DND-41 (cell line): Measurements from ENCODE around the gene CRAMP1.

Source experiments
- ATAC-seq: fragments of 200-7000 bp; cut with Tn5 transposase; 3 replicates; pipeline ENCODE4 v1.9.1; 2021; ENCODE audit warnings: low read depth; ENCODE audit not compliant: insufficient read depth
- DNase-seq: peaks from one replicate; pipeline ENCODE4 v3.0.0-alpha.2; 2020
- H2AFZ ChIP-seq: 2 replicates; pipeline ENCODE4 v1.6.0; 2012; ENCODE audit warnings: low read depth, low read length
- H3K27ac ChIP-seq: 2 replicates; pipeline ENCODE4 v1.5.1; 2012; ENCODE audit warnings: low read length, inconsistent platforms
- H3K27me3 ChIP-seq: fragments of 200-600 bp; sonication (generic); 2 replicates; pipeline ENCODE4 v1.6.0; 2012; ENCODE audit warnings: low read length, mild to moderate bottlenecking, inconsistent platforms; ENCODE audit not compliant: insufficient read depth, poor library complexity
- H3K36me3 ChIP-seq: 2 replicates; pipeline ENCODE4 v1.5.1; 2012; ENCODE audit warnings: low read length, inconsistent platforms; ENCODE audit not compliant: insufficient read depth
- H3K4me1 ChIP-seq: 2 replicates; pipeline ENCODE4 v1.5.1; 2012; ENCODE audit warnings: mild to moderate bottlenecking, low read length; ENCODE audit not compliant: insufficient read depth
- H3K4me2 ChIP-seq: 2 replicates; pipeline ENCODE4 v1.6.0; 2012; ENCODE audit warnings: mild to moderate bottlenecking, moderate library complexity, low read length, inconsistent platforms; ENCODE audit not compliant: insufficient read depth
- H3K4me3 ChIP-seq, 2 experiments: fragments of 200-600 bp in 1 of 2; shearing (Covaris generic) in 1 of 2; 2 replicates each; pipeline ENCODE4 v1.5.1; 2012 to 2016; ENCODE audit warnings: inconsistent platforms in 2 of 2, low read length in 2 of 2, mild to moderate bottlenecking in 2 of 2, low read depth in 1 of 2, moderate library complexity in 1 of 2
- H3K79me2 ChIP-seq: 2 replicates; pipeline ENCODE4 v1.6.0; 2012; ENCODE audit warnings: low read length, inconsistent platforms; ENCODE audit not compliant: insufficient read depth
- H3K9ac ChIP-seq: 2 replicates; pipeline ENCODE4 v1.6.0; 2012; ENCODE audit warnings: low read depth, mild to moderate bottlenecking, inconsistent platforms, low read length, moderate library complexity
- H3K9me3 ChIP-seq: 2 replicates; pipeline ENCODE4 v1.5.1; 2012; ENCODE audit warnings: low read length, moderate library complexity, mild to moderate bottlenecking, inconsistent platforms; ENCODE audit not compliant: insufficient read depth, severe bottlenecking
- H4K20me1 ChIP-seq: 2 replicates; pipeline ENCODE4 v1.6.0; 2012; ENCODE audit warnings: low read length; ENCODE audit not compliant: insufficient read depth
- CTCF ChIP-seq: IDR thresholded peaks from 2 replicates; pipeline ENCODE4 v1.5.1; 2012; ENCODE audit warnings: borderline replicate concordance, low read length, moderate library complexity, mild to moderate bottlenecking; ENCODE audit not compliant: poor library complexity, severe bottlenecking; ENCODE audit errors: extremely low read depth
- EZH2 ChIP-seq: IDR thresholded peaks from 3 replicates; pipeline ENCODE4 v1.6.1; 2012; ENCODE audit warnings: borderline replicate concordance, low read depth, mild to moderate bottlenecking, moderate library complexity, low read length, inconsistent platforms; ENCODE audit not compliant: severe bottlenecking

Gene CRAMP1

GRCh38 chr16:1706386-1707192 is 94.4 kb downstream of the CRAMP1 start:
- DNase-seq, result peak; percentile 53
- Histone ChIP-seq H3K4me1 (peaks cover 40% of the 10 kb centered on the region), H3K4me3 (peak overlapping the region; percentile 89 to 100), H3K36me3 (peaks cover 22% of the 10 kb centered on the region), H3K79me2 (peaks cover 64% of the 10 kb centered on the region), H3K4me2 (peak overlapping the region; percentile 95), H3K9me3 (no peaks in the 10 kb centered on the region), H3K9ac (peak overlapping the region; percentile 93), H3K27me3 (no peaks in the 10 kb centered on the region), H3K27ac (peak overlapping the region; percentile 90), H4K20me1 (peaks cover 44% of the 10 kb centered on the region), H2AFZ (peak overlapping the region; percentile 93)
- peak; percentile 48 for ATAC-seq
- TF ChIP-seq CTCF, result no peak
- TF ChIP-seq EZH2, result no peak

GRCh38 chr16:1707193-1707790 is 95.1 kb downstream of the CRAMP1 start:
- Histone ChIP-seq H4K20me1 (peaks cover 48% of the 10 kb centered on the region), H3K79me2 (peaks cover 69% of the 10 kb centered on the region), H3K4me3 (peak overlapping the region; percentile 89 to 100), H3K4me1 (peaks cover 40% of the 10 kb centered on the region), H3K27ac (peak overlapping the region; percentile 69), H3K9me3 (no peaks in the 10 kb centered on the region), H3K27me3 (no peaks in the 10 kb centered on the region), H2AFZ (0 out of 2 replicates have a peak overlapping the region, but pooled peaks have one; percentile 15), H3K4me2 (peak overlapping the region; percentile 95), H3K9ac (peak overlapping the region; percentile 93), H3K36me3 (peaks cover 16% of the 10 kb centered on the region)
- ATAC-seq (no peak), DNase-seq (no peak)
- TF ChIP-seq CTCF, result no peak
- TF ChIP-seq EZH2, result no peak

- Histone ChIP-seq H3K4me3 (peak overlapping the region in 1 of 2 experiments; percentile 24; a peak in 1 of 4 replicates), H2AFZ (no peak overlapping the region), H3K4me1 (peaks cover 40% of the 10 kb centered on the region), H3K27me3 (no peaks in the 10 kb centered on the region), H3K36me3 (peaks cover 16% of the 10 kb centered on the region), H3K9ac (peak overlapping the region; percentile 93), H4K20me1 (peaks cover 58% of the 10 kb centered on the region), H3K27ac (0 out of 2 replicates have a peak overlapping the region, but pooled peaks have one; percentile 3), H3K79me2 (peaks cover 78% of the 10 kb centered on the region), H3K9me3 (no peaks in the 10 kb centered on the region), H3K4me2 (peak overlapping the region; percentile 95)
- DNase-seq (no peak), ATAC-seq (no peak)
- TF ChIP-seq CTCF (no peak), EZH2 (no peak)
Measured at GRCh38 chr16:1708083-1708767, 96.1 kb downstream of the CRAMP1 start.
